H9 (cell line): ENCODE measurements around the gene DTX4. TPM values are rescaled to one million over a fixed set of nuclear protein-coding genes. Genes with fewer than 3 reads are reported as not detected.
A peak's percentile ranks its signal among the peaks of the same experiment; 100 is the strongest.
"Not testable (repeated sequence)": the region's sequence is repeated elsewhere in the genome, so short reads cannot be mapped to it uniquely, and the experiment has no call there.

ENCODE experiments used
- DNase-seq: peaks from one replicate; pipeline ENCODE4 v3.0.0-alpha.2; 2017
- H2AFZ ChIP-seq: one replicate; pipeline ENCODE4 v1.6.1; 2013; ENCODE audit warnings: mild to moderate bottlenecking, low read length, control low read depth, moderate library complexity
- H2AK5ac ChIP-seq: 2 replicates; pipeline ENCODE4 v1.6.1; 2013; ENCODE audit warnings: low read length, control low read depth, mixed read lengths; ENCODE audit not compliant: insufficient read length
- H2BK120ac ChIP-seq: one replicate; pipeline ENCODE4 v1.6.1; 2013; ENCODE audit warnings: low read depth, mild to moderate bottlenecking, low read length, control low read depth, inconsistent platforms; ENCODE audit not compliant: poor library complexity, severe bottlenecking
- H2BK12ac ChIP-seq: 2 replicates; pipeline ENCODE4 v1.6.1; 2013; ENCODE audit warnings: low read length, control low read depth, mixed read lengths, low read depth; ENCODE audit not compliant: insufficient read length
- H2BK15ac ChIP-seq: 2 replicates; pipeline ENCODE4 v1.6.1; 2013; ENCODE audit warnings: low read depth, low read length, control low read depth
- H2BK20ac ChIP-seq: one replicate; pipeline ENCODE4 v1.6.1; 2013; ENCODE audit warnings: low read depth, mild to moderate bottlenecking, low read length, control low read depth, inconsistent platforms; ENCODE audit not compliant: poor library complexity, severe bottlenecking
- H2BK5ac ChIP-seq: 2 replicates; pipeline ENCODE4 v1.6.1; 2013; ENCODE audit warnings: low read length, control low read depth, mixed read lengths; ENCODE audit not compliant: insufficient read length
- H3K14ac ChIP-seq: 2 replicates; pipeline ENCODE4 v1.6.1; 2013; ENCODE audit warnings: low read length, control low read depth; ENCODE audit not compliant: insufficient read depth
- H3K18ac ChIP-seq: 2 replicates; pipeline ENCODE4 v1.6.1; 2013; ENCODE audit warnings: low read depth, mild to moderate bottlenecking, mixed read lengths, low read length, control low read depth; ENCODE audit not compliant: insufficient read length
- H3K23ac ChIP-seq: 2 replicates; pipeline ENCODE4 v1.6.1; 2013; ENCODE audit warnings: low read length, control low read depth, mixed read lengths, low read depth; ENCODE audit not compliant: insufficient read length
- H3K23me2 ChIP-seq: 2 replicates; pipeline ENCODE4 v1.6.1; 2013; ENCODE audit warnings: low read depth, mild to moderate bottlenecking, mixed read lengths, low read length, control low read depth; ENCODE audit not compliant: insufficient read length, poor library complexity, severe bottlenecking
- H3K27ac ChIP-seq: 2 replicates; pipeline ENCODE4 v1.5.1; 2013; ENCODE audit warnings: low read length, control low read depth, mixed read lengths, low read depth; ENCODE audit not compliant: insufficient read length
- H3K27me3 ChIP-seq: 2 replicates; pipeline ENCODE4 v1.6.1; 2013; ENCODE audit warnings: low read length, control low read depth, inconsistent platforms; ENCODE audit not compliant: insufficient read depth
- H3K4ac ChIP-seq: 2 replicates; pipeline ENCODE4 v1.6.1; 2013; ENCODE audit warnings: low read depth, mild to moderate bottlenecking, control low read depth, inconsistent platforms, low read length, moderate library complexity
- H3K4me1 ChIP-seq: 2 replicates; pipeline ENCODE4 v1.6.1; 2013; ENCODE audit warnings: low read length, control low read depth, inconsistent platforms; ENCODE audit not compliant: insufficient read depth
- H3K4me2 ChIP-seq: 2 replicates; pipeline ENCODE4 v1.6.1; 2013; ENCODE audit warnings: low read length, control low read depth, mixed read lengths; ENCODE audit not compliant: insufficient read length, insufficient read depth
- H3K56ac ChIP-seq: 2 replicates; pipeline ENCODE4 v1.6.1; 2013; ENCODE audit warnings: low read depth, mild to moderate bottlenecking, mixed read lengths, low read length, control low read depth; ENCODE audit not compliant: insufficient read length
- H3K79me1 ChIP-seq: 2 replicates; pipeline ENCODE4 v1.6.1; 2013; ENCODE audit warnings: low read depth, mild to moderate bottlenecking, moderate library complexity, low read length, control low read depth, inconsistent platforms; ENCODE audit not compliant: insufficient read depth, poor library complexity, severe bottlenecking
- H3K79me2 ChIP-seq: 2 replicates; pipeline ENCODE4 v1.6.1; 2013; ENCODE audit warnings: low read length, control low read depth, inconsistent platforms; ENCODE audit not compliant: insufficient read depth
- H3K9ac ChIP-seq: 2 replicates; pipeline ENCODE4 v1.6.1; 2013; ENCODE audit warnings: low read length, control low read depth, mixed read lengths; ENCODE audit not compliant: insufficient read length; ENCODE audit errors: extremely low read depth
- H3K9me3 ChIP-seq: one replicate; pipeline ENCODE4 v1.6.1; 2013; ENCODE audit warnings: low read depth, low read length, inconsistent platforms; ENCODE audit not compliant: control insufficient read depth
- H3T11ph ChIP-seq: one replicate; pipeline ENCODE4 v1.6.1; 2013; ENCODE audit warnings: mild to moderate bottlenecking, low read length, control low read depth, inconsistent platforms
- H4K20me1 ChIP-seq: one replicate; pipeline ENCODE4 v1.6.1; 2013; ENCODE audit not compliant: control insufficient read depth, insufficient read length, insufficient read depth
- H4K5ac ChIP-seq: 2 replicates; pipeline ENCODE4 v1.6.1; 2013; ENCODE audit warnings: low read depth, mild to moderate bottlenecking, mixed read lengths, low read length, control low read depth; ENCODE audit not compliant: insufficient read length
- H4K8ac ChIP-seq: replicated peaks from 2 replicates; pipeline ENCODE4 v1.6.1; 2013; ENCODE audit warnings: low read length, control low read depth, mixed read lengths, low read depth; ENCODE audit not compliant: insufficient read length
- H4K91ac ChIP-seq: 2 replicates; pipeline ENCODE4 v1.6.1; 2013; ENCODE audit warnings: low read depth, mild to moderate bottlenecking, moderate library complexity, mixed read lengths, low read length, control low read depth; ENCODE audit not compliant: insufficient read length
- H3K27ac Mint-ChIP-seq, 3 experiments: 2 replicates in 2 of 3; 3 replicates in 1 of 3; pipeline ENCODE4 v1.8.0; 2020 to 2021; ENCODE audit warnings: mixed read lengths in 3 of 3, mild to moderate bottlenecking in 1 of 3, moderate library complexity in 1 of 3
- H3K27me3 Mint-ChIP-seq: 2 replicates; pipeline ENCODE4 v1.8.0; 2021; ENCODE audit warnings: low read depth, mild to moderate bottlenecking, moderate library complexity, mixed read lengths
- H3K36me3 Mint-ChIP-seq, 3 experiments: 2 replicates in 2 of 3; 3 replicates in 1 of 3; pipeline ENCODE4 v1.8.0; 2020 to 2021; ENCODE audit warnings: low read depth in 3 of 3, mixed read lengths in 3 of 3; ENCODE audit not compliant: insufficient read depth in 1 of 3
- H3K4me1 Mint-ChIP-seq, 2 experiments: 2 replicates each; pipeline ENCODE4 v1.8.0; 2020; ENCODE audit warnings: mixed read lengths in 2 of 2
- H3K4me3 Mint-ChIP-seq, 2 experiments: 2 replicates in 1 of 2; 3 replicates in 1 of 2; pipeline ENCODE4 v1.8.0; 2020 to 2021; ENCODE audit warnings: mild to moderate bottlenecking in 2 of 2, mixed read lengths in 2 of 2, moderate library complexity in 1 of 2
- H3K9me3 Mint-ChIP-seq, 2 experiments: 2 replicates in 1 of 2; 3 replicates in 1 of 2; pipeline ENCODE4 v1.8.0; 2020; ENCODE audit warnings: mild to moderate bottlenecking in 2 of 2, mixed read lengths in 2 of 2, moderate library complexity in 1 of 2
- CTCF ChIP-seq: fragments of 200-600 bp; sonication (generic); conservative IDR thresholded peaks from 3 replicates; pipeline ENCODE4 v1.8.0; 2021; ENCODE audit warnings: antibody characterized with exemption, mild to moderate bottlenecking
- WGBS: extraction: QIAGEN DNeasy Blood & Tissue Kit; methylation state at CpG from one replicate; pipeline ENCODE4 v1.1.7; 2013; ENCODE audit warnings: missing lambda C conversion rate, low lambda C conversion rate, mixed read lengths; ENCODE audit not compliant: insufficient read length; ENCODE audit errors: extremely low coverage; 5-methylcytosine and 5-hydroxymethylcytosine counted together
- total RNA-seq: library from RNA; stranded (reverse); gene quantifications from 2 replicates; pipeline ENCODE4 v1.2.1, GENCODE V29; 2021

Gene DTX4
- total RNA-seq, 1 experiment from 2014 or later: 13.0 TPM

- H4K5ac ChIP-seq: no peak overlapping the region
- peak overlapping the region; percentile 37 to 47; a peak in 3 of 5 replicates for H3K4me3 Mint-ChIP-seq
- no peak overlapping the region for H3K9ac ChIP-seq
These were observed 36.1 kb upstream of the DTX4 start for GRCh38 chr11:59135648-59136461.

GRCh38 chr11:59136551-59136950 lies 35.4 kb upstream of the DTX4 start:
- H4K91ac ChIP-seq, H3T11ph ChIP-seq, H3K23ac ChIP-seq, H3K4me2 ChIP-seq, H3K27me3 ChIP-seq, H4K20me1 ChIP-seq, H3K4me1 ChIP-seq, DNase-seq, H2BK12ac ChIP-seq, H4K8ac ChIP-seq, H3K79me2 ChIP-seq, H3K27ac Mint-ChIP-seq, H2BK15ac ChIP-seq, H2BK120ac ChIP-seq, H3K9ac ChIP-seq, H3K56ac ChIP-seq, H2AK5ac ChIP-seq, H3K4ac ChIP-seq, H2BK5ac ChIP-seq, H2AFZ ChIP-seq, H3K27me3 Mint-ChIP-seq, H3K79me1 ChIP-seq, H2BK20ac ChIP-seq, H3K14ac ChIP-seq, H3K23me2 ChIP-seq, H3K27ac ChIP-seq, H4K5ac ChIP-seq, H3K18ac ChIP-seq, H3K4me1 Mint-ChIP-seq, H3K4me3 Mint-ChIP-seq: not testable (repeated sequence)
- peaks cover 18% of the 10 kb centered on the region for H3K9me3 ChIP-seq
- Mint-ChIP-seq H3K9me3 (peaks cover 23 to 27% of the 10 kb centered on the region in 2 experiments), H3K36me3 (peaks cover 27 to 40% (median 29%) of the 10 kb centered on the region in 3 experiments)
- WGBS: no CpG with 5 or more reads among the region's 6 CpGs

More at GRCh38 chr11:59135648-59136461, 36.1 kb upstream of the DTX4 start:
- peak; percentile 99 for TF ChIP-seq CTCF
- Mint-ChIP-seq H3K9me3 (peaks cover 30 to 34% of the 10 kb centered on the region in 2 experiments), H3K4me1 (peaks cover 4 to 6% of the 10 kb centered on the region in 2 experiments), H3K27ac (peak overlapping the region in 1 of 3 experiments; percentile 92; a peak in 1 of 7 replicates), H3K27me3 (peaks cover 6% of the 10 kb centered on the region; the same call in 1 of the 2 replicates), H3K36me3 (peaks cover 34 to 46% (median 36%) of the 10 kb centered on the region in 3 experiments)
- Histone ChIP-seq H2BK15ac (no peak overlapping the region), H3K4me2 (no peak overlapping the region), H2BK5ac (no peak overlapping the region), H4K91ac (no peak overlapping the region), H2BK12ac (no peak overlapping the region), H2AK5ac (no peak overlapping the region), H2BK20ac (no peak overlapping the region), H4K8ac (no peak overlapping the region), H3K56ac (no peak overlapping the region), H3K9me3 (peaks cover 25% of the 10 kb centered on the region), H3K79me2 (no peaks in the 10 kb centered on the region), H3K4me1 (no peaks in the 10 kb centered on the region), H3K23me2 (no peaks in the 10 kb centered on the region), H4K20me1 (no peaks in the 10 kb centered on the region), H3K18ac (no peak overlapping the region), H2AFZ (no peak overlapping the region), H3T11ph (no peak overlapping the region), H3K23ac (no peak overlapping the region), H3K4ac (no peak overlapping the region), H2BK120ac (no peak overlapping the region), H3K27ac (no peak overlapping the region), H3K27me3 (no peaks in the 10 kb centered on the region), H3K79me1 (no peaks in the 10 kb centered on the region), H3K14ac (no peak overlapping the region)
- peak; percentile 86 for DNase-seq
- WGBS: no CpG with 5 or more reads among the region's 20 CpGs
